Heart left ventricle (tissue), 13 donors: ENCODE results near the gene FCGR1A.
"Not testable (repeated sequence)": the region's sequence is repeated elsewhere in the genome, so short reads cannot be mapped to it uniquely, and the experiment has no call there.

Experiments
- POLR2A ChIP-seq, 2 donors: fragments of 450-650 bp; IDR thresholded peaks; one replicate each; pipeline ENCODE4 v1.6.1; 2017; ENCODE audit warnings: antibody characterized with exemption in 2 of 2, mild to moderate bottlenecking in 2 of 2, moderate library complexity in 2 of 2
- TF ChIP-seq, protein P1 (sequence below), 12 donors: fragments of 200-600 bp; sonication (generic) in 4 of 12; IDR thresholded peaks; one replicate each; pipeline versions ENCODE4 v1.5.0 to v1.8.0; 2018 to 2022; ENCODE audit warnings: antibody characterized with exemption in 12 of 12, mild to moderate bottlenecking in 5 of 12
- donor health status: ischemic (EF 13 %, LVEDD 7.1; RV severe dilation, severe dysfunction).
- donor health status: DM: no; HTN: yes; CAD: no.
- donor health status: DM: no; HTN: no; CAD: no.
- donor health status: ischemic (EF 25% LVEDD 6.9; RV normal size, moderate dysfunction).
- donor health status: ischemic (EF 25% LVEDD 5.7; RV mildly dilated, moderate dysfunction).
- donor health status: ischemic (EF 35%, LVEDD 5.7; RV mildly dilated, moderate dysfunction).
- donor health status: nonischemic (EF 11% LVEDD 7.7; RV severe dilation, severe dysfunction).
- donor health status: DM: yes; HTN: yes; CAD: no.
- donor health status: PGD.
- donor health status: ischemic (EF 29% LVEDD 5.4; RV normal size, mild dysfunction).
- donor health status: nonischemic (EF 23%, LVEDD 6.1; RV moderate dilation, normal function).

GRCh38 chr1:149792912-149793515 lies 10.5 kb downstream of the FCGR1A start:
- TF ChIP-seq, protein P1, sequence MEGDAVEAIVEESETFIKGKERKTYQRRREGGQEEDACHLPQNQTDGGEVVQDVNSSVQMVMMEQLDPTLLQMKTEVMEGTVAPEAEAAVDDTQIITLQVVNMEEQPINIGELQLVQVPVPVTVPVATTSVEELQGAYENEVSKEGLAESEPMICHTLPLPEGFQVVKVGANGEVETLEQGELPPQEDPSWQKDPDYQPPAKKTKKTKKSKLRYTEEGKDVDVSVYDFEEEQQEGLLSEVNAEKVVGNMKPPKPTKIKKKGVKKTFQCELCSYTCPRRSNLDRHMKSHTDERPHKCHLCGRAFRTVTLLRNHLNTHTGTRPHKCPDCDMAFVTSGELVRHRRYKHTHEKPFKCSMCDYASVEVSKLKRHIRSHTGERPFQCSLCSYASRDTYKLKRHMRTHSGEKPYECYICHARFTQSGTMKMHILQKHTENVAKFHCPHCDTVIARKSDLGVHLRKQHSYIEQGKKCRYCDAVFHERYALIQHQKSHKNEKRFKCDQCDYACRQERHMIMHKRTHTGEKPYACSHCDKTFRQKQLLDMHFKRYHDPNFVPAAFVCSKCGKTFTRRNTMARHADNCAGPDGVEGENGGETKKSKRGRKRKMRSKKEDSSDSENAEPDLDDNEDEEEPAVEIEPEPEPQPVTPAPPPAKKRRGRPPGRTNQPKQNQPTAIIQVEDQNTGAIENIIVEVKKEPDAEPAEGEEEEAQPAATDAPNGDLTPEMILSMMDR (IDR thresholded peaks at IDR 0.05): peak in 11 of 12 donors; percentile 5 to 63 (median 41)
- not testable (repeated sequence) for TF ChIP-seq POLR2A (IDR thresholded peaks at IDR 0.05)
